GM18526 (cell line): ENCODE measurements around the gene TNFSF13B.
A peak's percentile ranks its signal among the peaks of the same experiment; 100 is the strongest.

ENCODE experiments used
- POLR2A ChIP-seq: IDR thresholded peaks from 3 replicates; pipeline ENCODE4 v1.6.1; 2011; ENCODE audit not compliant: insufficient read length; ENCODE audit errors: extremely low read depth

Gene TNFSF13B

GRCh38 chr13:108269601-108270328 lies at the start of gene TNFSF13B:
TNFSF13B (plus strand) TSS chr13:108269718; CDS start chr13:108269896, 178 bp downstream.
- TF ChIP-seq POLR2A: peak; percentile 56

GRCh38 chr13:108220041-108220440 lies 49.5 kb upstream of the TNFSF13B start:
- TF ChIP-seq POLR2A: no peak

- no peak for TF ChIP-seq POLR2A
These were observed 45.6 kb upstream of the TNFSF13B start for GRCh38 chr13:108223687-108224503.

GRCh38 chr13:108225440-108225839 lies 44.1 kb upstream of the TNFSF13B start:
- TF ChIP-seq POLR2A: no peak

GRCh38 chr13:108226184-108226583 lies 43.3 kb upstream of the TNFSF13B start:
- no peak for TF ChIP-seq POLR2A

- no peak for TF ChIP-seq POLR2A
These were observed 41.8 kb upstream of the TNFSF13B start for GRCh38 chr13:108227651-108228272.

GRCh38 chr13:108230377-108230776 lies 39.1 kb upstream of the TNFSF13B start:
- no peak for TF ChIP-seq POLR2A

- no peak for TF ChIP-seq POLR2A
These were observed 20.4 kb upstream of the TNFSF13B start for GRCh38 chr13:108249150-108249549.

- no peak for TF ChIP-seq POLR2A
These were observed 12.3 kb upstream of the TNFSF13B start for GRCh38 chr13:108257248-108257647.

- no peak for TF ChIP-seq POLR2A
These were observed 5.7 kb upstream of the TNFSF13B start for GRCh38 chr13:108263621-108264355.

GRCh38 chr13:108266321-108266990 lies 3.1 kb upstream of the TNFSF13B start:
- no peak for TF ChIP-seq POLR2A

- TF ChIP-seq POLR2A: no peak
These were observed 2.2 kb upstream of the TNFSF13B start for GRCh38 chr13:108267347-108267746.

GRCh38 chr13:108268466-108269112 lies 929 bp upstream of the TNFSF13B start:
- no peak for TF ChIP-seq POLR2A

- TF ChIP-seq POLR2A: no peak
These were observed 924 bp downstream of the TNFSF13B start for GRCh38 chr13:108270442-108270841.
